Neuron (in vitro differentiated cells): Measurements from ENCODE around the gene SOCS2.

Experiments
- H2AFZ ChIP-seq: one replicate; pipeline ENCODE4 v1.6.1; 2013; ENCODE audit warnings: low read depth, mild to moderate bottlenecking, inconsistent platforms, low read length, moderate library complexity
- H3K27me3 ChIP-seq: one replicate; pipeline ENCODE4 v1.6.1; 2013; ENCODE audit warnings: low read length; ENCODE audit not compliant: insufficient read depth
- H3K36me3 ChIP-seq: one replicate; pipeline ENCODE4 v1.6.1; 2013; ENCODE audit warnings: low read length; ENCODE audit not compliant: insufficient read depth
- H3K4me1 ChIP-seq: one replicate; pipeline ENCODE4 v1.6.1; 2013; ENCODE audit warnings: low read length; ENCODE audit not compliant: insufficient read depth
- H3K4me3 ChIP-seq: 2 replicates; pipeline ENCODE4 v1.5.1; 2013; ENCODE audit warnings: mild to moderate bottlenecking, low read length, moderate library complexity
- H3K9me3 ChIP-seq: one replicate; pipeline ENCODE4 v1.6.1; 2013; ENCODE audit warnings: low read length

SOCS2 gene

DNA sequence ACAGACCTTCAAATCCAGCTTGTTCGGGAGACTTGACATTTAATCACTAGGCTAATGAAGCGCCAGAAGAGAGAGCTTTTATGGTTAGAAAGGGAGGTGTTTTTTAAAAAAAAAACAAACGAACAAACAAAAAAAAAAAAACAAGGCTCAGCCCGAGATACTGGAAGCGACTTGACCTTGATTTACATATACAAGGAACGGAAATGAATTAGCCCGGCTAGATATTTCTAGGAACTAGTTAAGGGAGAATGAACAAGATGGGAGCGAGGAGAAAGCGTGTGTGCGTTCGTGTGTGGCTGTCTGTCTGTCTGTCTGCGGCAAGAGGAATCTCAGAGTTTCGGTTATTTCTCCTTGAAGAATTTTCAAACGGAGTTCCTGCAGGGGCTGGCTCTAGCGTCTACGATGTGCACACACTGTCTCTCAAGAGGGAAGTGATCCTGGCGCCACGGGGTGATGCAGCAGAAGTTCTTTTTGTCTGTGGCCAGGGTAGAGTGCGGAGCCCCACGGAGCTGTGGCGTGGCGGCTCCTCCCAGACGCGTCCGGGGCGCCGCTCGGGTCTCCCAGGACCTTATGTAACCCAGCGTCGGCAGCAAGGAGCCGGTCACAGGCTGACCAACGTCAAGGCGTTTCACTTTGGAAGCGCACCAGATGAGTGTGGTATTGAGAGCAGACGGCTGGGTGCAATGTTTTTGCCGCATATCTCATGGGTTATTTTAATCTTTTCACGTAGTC is 18.8 kb downstream of the SOCS2 start:
- H2AFZ ChIP-seq = peak overlapping the region; percentile 99
- peak overlapping the region; percentile 71 for H3K4me3 ChIP-seq
- H3K27me3 ChIP-seq = no peaks in the 10 kb centered on the region
- no peaks in the 10 kb centered on the region for H3K36me3 ChIP-seq
- H3K4me1 ChIP-seq = peaks cover 7% of the 10 kb centered on the region
- no peaks in the 10 kb centered on the region for H3K9me3 ChIP-seq

DNA sequence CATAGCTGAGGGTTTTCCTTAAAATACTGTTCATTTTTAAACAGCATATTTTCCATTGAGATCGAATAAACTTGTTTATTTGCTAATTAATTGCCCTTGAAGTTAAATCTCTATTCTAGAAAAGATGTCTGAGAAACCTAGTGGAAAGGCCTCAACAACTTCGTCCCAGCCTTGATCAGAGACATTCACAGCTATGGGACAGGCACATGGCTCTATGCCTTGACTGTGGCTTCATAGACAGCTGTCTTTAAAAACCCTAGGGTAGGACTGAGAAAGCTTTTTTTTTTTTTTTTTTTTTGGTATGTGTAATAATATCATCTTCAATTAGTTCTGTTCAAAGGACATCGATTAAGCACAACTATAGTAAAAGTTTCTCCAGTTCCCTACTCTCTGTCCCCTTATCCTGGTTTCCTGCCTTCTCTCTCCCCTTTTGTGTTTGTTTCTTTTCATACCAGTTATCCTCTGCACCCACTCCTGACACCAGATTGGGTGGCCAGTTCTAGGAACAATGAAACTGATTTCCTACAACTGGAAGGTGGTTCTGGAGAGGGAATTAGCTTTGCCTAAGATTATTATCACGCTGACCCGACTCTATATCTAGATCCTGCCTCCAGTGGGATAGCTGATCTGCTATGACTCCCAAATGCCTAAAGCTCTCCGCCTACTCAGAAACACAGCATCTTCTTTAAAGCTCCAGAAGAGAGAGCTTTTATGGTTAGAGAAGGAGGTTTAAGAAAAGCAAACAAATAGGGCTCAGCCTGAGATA is 20.3 kb downstream of the SOCS2 start:
- H3K4me1 ChIP-seq = peaks cover 7% of the 10 kb centered on the region

DNA sequence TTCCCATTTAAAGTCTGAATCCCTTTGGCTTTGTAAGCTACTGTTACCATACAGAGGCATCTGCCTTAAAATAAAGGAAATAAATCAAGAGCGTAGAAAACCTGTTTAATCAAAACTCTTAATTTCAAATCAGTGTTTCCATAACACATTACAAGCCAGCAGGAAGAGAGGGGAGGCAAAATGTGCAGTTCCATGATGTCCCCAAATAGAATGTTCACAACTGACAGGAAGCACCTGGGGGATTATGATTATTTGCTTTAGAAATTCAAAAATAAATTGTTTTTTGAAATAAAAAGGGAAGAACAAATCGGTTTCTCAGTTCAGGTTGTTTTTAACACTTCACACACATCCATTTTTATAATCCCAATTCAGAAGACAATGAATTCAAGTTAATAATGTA is 21.4 kb downstream of the SOCS2 start:
- H3K27me3 ChIP-seq = no peaks in the 10 kb centered on the region
- H3K4me1 ChIP-seq = peaks cover 7% of the 10 kb centered on the region
- no peak overlapping the region for H3K4me3 ChIP-seq
- no peaks in the 10 kb centered on the region for H3K9me3 ChIP-seq
- H2AFZ ChIP-seq = no peak overlapping the region
- H3K36me3 ChIP-seq = no peaks in the 10 kb centered on the region

More for the DNA sequence above, 20.3 kb downstream of the SOCS2 start:
- no peaks in the 10 kb centered on the region for H3K9me3 ChIP-seq
- H3K27me3 ChIP-seq = no peaks in the 10 kb centered on the region
- H3K4me3 ChIP-seq = no peak overlapping the region
- no peak overlapping the region for H2AFZ ChIP-seq
- no peaks in the 10 kb centered on the region for H3K36me3 ChIP-seq

DNA sequence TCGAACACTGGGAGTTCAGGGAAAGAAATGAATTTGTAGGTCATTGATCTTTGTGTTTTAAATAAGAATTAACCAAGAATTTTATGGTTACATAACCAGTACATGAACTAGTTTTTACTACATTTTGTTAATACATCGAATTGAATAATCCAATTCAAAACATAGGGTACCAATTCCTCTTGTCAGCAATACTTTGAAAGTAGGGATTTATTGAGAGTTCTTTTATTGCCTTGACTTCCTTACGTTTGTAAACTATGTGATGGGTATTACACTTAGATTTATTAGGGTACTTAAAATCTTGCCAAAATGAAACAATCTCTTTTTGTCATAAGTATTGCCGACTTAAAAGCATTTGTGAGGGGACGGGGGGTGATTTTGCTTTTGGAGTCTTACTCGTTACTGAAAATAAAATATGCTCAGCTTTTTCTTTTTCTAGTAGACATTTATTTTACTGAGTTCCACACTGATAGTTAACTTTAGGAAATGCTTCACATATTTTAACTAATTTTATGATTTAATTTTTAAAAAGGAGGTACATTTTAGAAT is 22.4 kb downstream of the SOCS2 start:
- H3K27me3 ChIP-seq = no peaks in the 10 kb centered on the region
- H2AFZ ChIP-seq = no peak overlapping the region

DNA sequence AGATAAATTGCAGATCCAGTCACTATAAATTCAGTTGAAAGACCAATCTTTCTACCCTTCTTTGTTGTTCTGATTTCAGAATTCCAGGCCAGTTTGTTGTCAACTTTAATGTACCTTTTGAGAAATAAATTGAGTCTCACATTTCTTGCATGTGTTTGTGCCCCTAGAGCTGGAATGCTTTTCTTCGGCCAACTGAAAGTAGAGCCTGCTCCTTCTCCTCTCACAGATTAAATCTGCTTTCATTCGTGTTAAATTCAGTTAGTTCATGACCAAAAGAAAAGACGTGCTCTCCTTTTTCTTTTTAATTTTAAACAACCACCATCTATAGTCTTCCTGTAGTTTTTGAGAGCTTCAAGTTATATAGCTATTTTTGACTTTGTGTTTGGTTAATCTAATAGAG is 22.9 kb downstream of the SOCS2 start:
- Histone ChIP-seq H3K4me1 (peaks cover 7% of the 10 kb centered on the region), H3K27me3 (no peaks in the 10 kb centered on the region)

More for the DNA sequence above, 22.4 kb downstream of the SOCS2 start:
- Histone ChIP-seq H3K4me1 (peaks cover 7% of the 10 kb centered on the region), H3K36me3 (no peaks in the 10 kb centered on the region), H3K4me3 (no peak overlapping the region), H3K9me3 (no peaks in the 10 kb centered on the region)

DNA sequence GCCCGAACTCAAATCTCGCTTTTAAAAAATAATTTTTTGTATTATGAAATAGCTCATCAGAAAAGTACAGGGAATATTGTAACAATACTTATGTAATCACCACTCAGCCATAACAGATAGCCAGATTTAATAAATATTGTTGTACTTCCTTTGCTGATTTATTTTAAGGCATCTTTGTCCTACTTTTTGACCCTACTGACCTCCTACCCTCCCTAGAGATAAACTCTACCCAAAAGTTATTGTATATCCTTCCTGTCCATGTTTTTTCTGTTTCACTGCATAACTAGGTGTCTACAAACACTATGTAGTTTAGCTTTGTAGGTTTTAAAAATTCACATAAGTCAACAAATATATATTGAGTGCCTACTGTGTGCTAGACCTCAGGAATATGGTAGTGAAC is 25.1 kb downstream of the SOCS2 start:
- Histone ChIP-seq H3K4me3 (no peak overlapping the region), H3K27me3 (no peaks in the 10 kb centered on the region), H3K36me3 (no peaks in the 10 kb centered on the region), H3K9me3 (no peaks in the 10 kb centered on the region), H2AFZ (no peak overlapping the region), H3K4me1 (peaks cover 1% of the 10 kb centered on the region)

More for the DNA sequence above, 22.9 kb downstream of the SOCS2 start:
- no peaks in the 10 kb centered on the region for H3K9me3 ChIP-seq
- no peaks in the 10 kb centered on the region for H3K36me3 ChIP-seq
- H2AFZ ChIP-seq = no peak overlapping the region
- no peak overlapping the region for H3K4me3 ChIP-seq

DNA sequence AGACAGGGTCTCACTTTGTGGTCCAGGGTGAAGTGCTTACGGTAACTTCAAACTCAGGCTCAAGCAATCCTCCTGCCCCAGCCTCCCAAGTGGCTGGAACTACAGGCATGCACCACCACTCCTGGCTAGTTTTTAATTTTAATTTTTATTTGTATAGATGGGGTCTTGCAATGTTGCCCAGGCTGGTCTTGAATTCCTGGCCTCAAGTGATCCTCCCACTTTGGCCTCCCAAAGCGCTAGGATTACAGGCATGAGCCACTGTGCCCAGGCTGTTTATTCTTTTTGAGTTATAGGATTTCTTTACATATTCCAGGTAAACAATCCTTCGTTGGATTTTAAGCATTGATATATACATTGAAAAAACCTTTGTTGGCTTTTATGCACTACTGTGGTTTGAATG is 26.7 kb downstream of the SOCS2 start:
- Histone ChIP-seq H3K4me1 (no peaks in the 10 kb centered on the region), H3K36me3 (no peaks in the 10 kb centered on the region), H3K27me3 (no peaks in the 10 kb centered on the region), H3K4me3 (no peak overlapping the region), H3K9me3 (no peaks in the 10 kb centered on the region), H2AFZ (no peak overlapping the region)

DNA sequence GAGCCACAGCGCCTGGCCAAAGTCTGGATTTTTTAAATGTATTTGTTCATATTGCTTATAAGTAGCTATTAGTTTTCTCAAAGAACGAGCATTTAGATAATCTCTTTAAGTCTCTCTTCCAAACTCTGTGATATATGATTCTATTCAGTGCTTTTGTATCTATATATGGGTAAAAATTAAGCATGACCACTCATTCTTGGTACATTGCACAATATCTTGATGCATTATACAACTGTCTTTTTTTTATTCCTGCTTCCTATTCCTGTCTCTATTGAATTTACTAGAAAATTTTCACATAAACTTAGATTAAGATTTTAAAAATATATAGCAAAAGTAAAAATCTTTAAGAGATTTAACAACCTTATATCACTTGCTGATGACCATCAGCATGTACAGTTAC is 29.1 kb downstream of the SOCS2 start:
- no peak overlapping the region for H2AFZ ChIP-seq
- H3K36me3 ChIP-seq = no peaks in the 10 kb centered on the region
- H3K27me3 ChIP-seq = no peaks in the 10 kb centered on the region
- H3K9me3 ChIP-seq = no peaks in the 10 kb centered on the region
- no peak overlapping the region for H3K4me3 ChIP-seq
- H3K4me1 ChIP-seq = no peaks in the 10 kb centered on the region

DNA sequence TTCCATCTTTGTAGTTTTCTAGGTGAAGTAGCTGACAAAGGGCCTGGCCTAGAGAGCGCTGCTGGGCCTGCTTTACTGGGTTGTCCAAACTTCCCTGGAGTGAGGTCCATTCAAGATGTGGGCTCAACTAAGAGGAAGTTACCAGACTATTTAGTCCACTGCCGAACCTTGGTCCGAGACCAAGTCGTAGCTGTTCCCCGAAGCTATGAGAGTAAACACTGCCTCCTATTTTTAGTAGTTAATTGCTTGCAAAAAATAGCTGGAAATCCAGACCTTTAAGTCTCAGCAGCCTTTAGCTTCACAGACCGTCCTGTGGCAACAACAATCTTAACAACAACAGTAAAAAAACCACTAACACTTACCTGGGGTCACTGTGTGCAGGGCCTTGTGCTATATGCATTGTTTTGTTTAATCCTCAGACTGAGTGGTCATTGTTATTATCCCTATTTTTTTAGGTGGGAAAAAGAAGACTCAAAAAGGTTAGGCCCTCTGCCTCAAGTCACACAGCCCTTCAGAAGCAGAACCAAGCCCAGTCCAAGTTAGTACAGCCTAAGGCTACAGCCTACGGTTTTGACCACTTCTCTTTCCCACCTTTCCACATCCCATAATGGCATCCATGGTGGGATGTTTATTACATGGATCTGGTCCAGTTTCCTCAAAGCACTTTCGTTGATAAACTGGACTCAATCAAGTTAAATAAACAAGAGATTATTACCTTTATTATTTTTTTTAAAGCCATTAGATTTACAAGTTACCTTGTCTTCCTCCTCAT is 30.6 kb downstream of the SOCS2 start:
- no peak overlapping the region for H2AFZ ChIP-seq
- no peaks in the 10 kb centered on the region for H3K27me3 ChIP-seq
- H3K36me3 ChIP-seq = no peaks in the 10 kb centered on the region
- H3K4me1 ChIP-seq = no peaks in the 10 kb centered on the region
- H3K4me3 ChIP-seq = no peak overlapping the region
- H3K9me3 ChIP-seq = no peaks in the 10 kb centered on the region

DNA sequence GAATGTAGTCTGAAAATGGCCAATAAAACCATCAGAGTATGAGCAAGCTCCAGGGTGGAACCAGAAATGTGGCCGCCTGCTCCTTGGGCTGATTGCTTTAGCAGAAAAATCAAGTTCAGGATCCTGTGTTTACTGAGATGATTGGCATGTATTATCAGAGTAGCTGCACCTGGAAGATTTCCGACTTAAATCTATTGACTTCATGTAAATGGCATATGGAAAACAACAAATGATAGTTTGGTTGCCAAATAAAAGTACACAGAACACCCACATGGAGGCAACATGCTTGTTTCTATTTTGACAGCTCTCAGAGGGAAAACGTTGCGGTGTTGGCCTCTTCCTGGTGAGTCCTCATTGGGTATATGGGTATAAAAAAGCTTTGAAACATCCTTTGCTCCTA is 31.3 kb downstream of the SOCS2 start:
- Histone ChIP-seq H2AFZ (no peak overlapping the region), H3K36me3 (no peaks in the 10 kb centered on the region), H3K9me3 (no peaks in the 10 kb centered on the region), H3K27me3 (no peaks in the 10 kb centered on the region), H3K4me3 (no peak overlapping the region), H3K4me1 (no peaks in the 10 kb centered on the region)

DNA sequence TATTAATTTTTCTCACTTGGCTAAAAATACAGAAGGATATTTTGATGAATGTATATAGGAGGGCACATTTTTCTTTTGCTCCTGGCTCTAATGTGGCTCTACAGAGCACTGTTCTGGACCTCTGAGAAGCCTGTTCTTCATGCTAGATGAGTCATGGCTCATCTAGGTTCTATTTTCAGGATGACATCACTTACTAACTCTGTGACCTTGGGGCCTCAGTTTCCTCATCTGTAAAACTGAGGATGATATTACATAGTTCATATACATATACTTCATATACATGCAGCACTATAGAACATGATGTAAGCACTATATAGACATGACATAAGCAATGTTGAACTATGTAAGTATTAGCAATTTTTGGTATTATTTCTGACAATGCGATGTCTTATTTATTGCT is 35.8 kb downstream of the SOCS2 start:
- Histone ChIP-seq H2AFZ (no peak overlapping the region), H3K4me1 (no peaks in the 10 kb centered on the region), H3K36me3 (no peaks in the 10 kb centered on the region), H3K4me3 (no peak overlapping the region), H3K9me3 (peaks cover 1% of the 10 kb centered on the region), H3K27me3 (no peaks in the 10 kb centered on the region)

DNA sequence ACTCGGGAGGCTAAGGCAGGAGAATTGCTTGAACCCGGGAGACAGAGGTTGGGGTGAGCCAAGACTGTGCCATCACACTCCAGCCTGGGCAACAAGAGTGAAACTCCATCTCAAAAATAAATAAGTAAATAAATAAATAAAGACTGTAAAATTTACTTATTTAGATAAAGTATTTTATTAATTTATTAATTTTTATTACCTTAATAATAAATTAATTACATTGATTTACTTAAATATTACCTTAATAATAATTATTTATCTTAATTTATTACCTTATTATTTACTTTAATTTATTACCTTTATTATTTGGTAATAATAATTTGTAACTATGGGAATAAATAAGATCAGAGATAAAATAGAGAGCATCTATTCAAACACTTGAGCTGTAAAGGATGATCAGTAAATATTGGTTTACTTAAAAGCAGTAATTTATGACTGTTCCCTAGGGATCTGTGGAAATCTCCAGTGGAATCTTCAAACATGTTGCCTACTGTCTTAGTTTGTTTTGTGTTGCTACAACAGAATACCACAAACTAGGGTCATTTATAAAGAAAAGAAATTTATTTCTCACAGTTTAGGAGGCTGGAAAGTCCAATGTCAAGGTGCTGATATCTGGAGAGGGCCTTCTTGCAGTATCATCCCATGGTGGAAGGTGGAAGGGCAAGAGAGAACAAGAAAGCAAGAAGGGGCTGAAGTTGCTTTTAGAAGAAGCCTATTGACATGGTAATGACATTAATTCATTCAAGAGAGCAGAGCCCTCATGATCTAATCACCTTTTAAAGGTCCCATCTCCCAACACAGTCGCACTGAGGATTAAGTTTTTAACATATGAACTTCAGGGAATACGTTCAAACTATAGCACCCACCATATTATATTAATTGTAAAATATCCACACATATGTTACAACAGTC is 37.1 kb downstream of the SOCS2 start:
- Histone ChIP-seq H3K27me3 (no peaks in the 10 kb centered on the region), H3K9me3 (peaks cover 1% of the 10 kb centered on the region), H2AFZ (no peak overlapping the region), H3K4me1 (no peaks in the 10 kb centered on the region), H3K36me3 (no peaks in the 10 kb centered on the region), H3K4me3 (no peak overlapping the region)
